GM19023 (cell line): Measurements from ENCODE around the gene CCDC3.

Source experiments
- ATAC-seq: cut with Tn5 transposase; IDR thresholded peaks from one replicate; pipeline ENCODE4 v1.9.1; 2021; ENCODE audit warnings: mild to moderate bottlenecking, moderate library complexity; ENCODE audit not compliant: unreplicated experiment

CCDC3 gene

DNA sequence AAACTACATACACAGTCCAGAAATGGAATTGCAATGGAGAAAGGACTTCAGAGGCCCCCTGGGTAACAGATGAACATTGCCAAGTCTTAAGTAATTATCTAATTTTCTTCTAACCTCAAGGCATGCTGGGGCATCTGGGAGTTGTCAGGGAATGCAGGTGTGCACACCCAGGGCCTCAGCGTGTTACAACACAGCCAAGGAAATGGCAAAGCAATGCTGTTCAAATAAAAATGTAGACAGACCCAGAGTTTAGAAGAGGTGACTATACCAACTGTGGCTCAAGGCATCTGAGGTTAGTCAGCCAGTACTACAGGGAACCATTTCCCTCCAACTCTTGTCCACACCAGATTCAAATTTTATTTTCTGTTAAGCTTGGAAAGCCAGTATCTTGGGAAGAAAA lies 73.6 kb downstream of the CCDC3 start:
- no peak for ATAC-seq

DNA sequence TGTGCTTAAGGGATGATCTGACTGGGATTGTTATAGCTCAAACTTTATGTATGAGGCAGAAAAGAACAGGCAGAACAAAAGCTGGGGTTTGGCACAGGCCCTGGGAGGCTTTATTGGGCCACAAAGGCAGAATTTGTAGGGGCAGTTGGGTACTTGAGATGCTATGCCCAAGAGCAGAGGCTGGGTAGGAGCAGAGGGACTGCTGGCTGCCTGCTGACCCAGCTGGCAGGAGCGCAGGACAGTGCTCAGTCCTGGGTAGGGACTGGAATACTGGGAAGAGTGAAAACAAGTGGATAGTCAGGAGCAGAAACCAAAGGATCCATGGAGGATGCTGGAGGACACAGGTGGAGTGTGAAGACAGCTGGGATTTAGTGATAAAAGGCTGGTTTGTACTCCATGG lies 75.7 kb downstream of the CCDC3 start:
- ATAC-seq = no peak

DNA sequence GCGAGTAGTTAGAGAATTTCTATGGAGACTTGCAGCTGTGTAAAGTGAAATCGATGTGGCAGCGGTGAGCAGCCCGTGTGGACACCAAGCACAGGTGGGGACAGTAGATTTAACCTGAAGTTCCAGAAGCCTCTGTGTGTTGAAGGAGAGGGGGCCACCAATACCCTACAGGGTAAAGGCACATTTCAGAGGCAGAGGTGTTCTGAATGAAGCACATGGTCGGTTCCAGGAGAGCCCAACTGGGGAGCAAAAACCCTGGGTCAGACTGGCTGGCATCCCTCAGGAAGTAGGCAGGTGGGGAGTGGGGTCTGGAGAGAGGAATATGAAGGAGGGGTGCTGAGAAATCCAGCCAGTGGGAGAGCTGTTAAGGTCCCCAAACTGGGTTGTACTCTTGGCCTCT lies 76.6 kb downstream of the CCDC3 start:
- no peak for ATAC-seq

DNA sequence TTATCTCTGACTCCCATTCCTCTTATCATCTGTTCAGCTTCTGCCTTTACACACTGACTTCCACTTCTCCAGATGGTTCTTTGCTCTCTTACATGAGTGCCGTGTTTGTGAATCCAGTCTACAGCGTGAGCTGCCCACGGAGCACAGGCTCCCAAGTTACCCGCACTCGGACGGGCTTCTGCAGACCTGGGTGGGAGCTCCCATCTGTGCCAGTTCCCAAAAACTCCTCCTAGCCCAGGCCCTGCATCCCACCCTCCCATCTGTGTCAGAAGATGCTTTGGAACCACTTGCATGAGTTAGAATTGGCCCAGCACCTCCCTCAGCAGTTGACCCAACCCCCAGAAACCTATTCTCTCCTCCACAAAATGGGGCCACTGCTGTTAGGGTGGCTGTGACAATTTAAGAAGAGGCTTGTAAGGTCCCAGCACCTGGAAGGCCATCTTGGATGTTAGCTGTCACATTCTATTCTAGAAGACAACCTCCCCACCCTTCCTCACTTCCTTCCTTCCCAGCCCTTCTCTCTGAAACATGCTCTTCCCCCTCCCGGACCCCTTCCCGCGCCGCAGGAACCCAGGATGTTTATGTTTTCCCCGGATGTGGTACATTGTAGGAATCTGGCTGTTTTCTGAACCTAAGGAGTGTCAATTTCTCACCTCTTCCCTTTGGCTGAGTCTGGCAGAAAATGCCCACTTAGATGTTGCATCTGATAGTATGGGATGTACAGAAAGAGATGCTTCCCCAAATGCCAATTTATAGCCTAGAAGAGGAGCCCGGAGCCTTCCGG lies 79.2 kb downstream of the CCDC3 start:
- ATAC-seq = no peak

- ATAC-seq = no peak
Measured at GRCh38 chr10:12921163-12921562, 80.3 kb downstream of the CCDC3 start.

DNA sequence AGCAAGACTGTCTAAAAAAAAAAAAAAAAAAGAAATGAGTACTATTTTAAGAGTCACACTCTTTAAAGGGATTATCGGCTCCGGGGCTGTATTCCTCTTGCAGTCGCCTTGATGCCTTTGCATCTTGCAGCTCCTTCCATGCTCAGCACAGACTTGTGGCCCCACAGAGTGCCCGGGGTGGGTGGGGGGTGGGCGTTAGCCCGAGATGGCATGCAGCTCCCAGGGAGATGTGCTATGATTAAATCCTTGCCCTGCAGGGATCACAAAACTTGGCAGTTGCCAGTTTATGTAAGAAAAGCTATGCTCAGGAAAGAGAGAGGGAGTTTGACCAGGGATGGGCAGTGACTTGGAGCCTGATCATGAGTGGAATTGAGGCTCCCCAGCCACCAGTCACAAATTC lies 81.9 kb downstream of the CCDC3 start:
- ATAC-seq = no peak

GRCh38 chr10:12916587-12916986 lies 84.9 kb downstream of the CCDC3 start:
- no peak for ATAC-seq

DNA sequence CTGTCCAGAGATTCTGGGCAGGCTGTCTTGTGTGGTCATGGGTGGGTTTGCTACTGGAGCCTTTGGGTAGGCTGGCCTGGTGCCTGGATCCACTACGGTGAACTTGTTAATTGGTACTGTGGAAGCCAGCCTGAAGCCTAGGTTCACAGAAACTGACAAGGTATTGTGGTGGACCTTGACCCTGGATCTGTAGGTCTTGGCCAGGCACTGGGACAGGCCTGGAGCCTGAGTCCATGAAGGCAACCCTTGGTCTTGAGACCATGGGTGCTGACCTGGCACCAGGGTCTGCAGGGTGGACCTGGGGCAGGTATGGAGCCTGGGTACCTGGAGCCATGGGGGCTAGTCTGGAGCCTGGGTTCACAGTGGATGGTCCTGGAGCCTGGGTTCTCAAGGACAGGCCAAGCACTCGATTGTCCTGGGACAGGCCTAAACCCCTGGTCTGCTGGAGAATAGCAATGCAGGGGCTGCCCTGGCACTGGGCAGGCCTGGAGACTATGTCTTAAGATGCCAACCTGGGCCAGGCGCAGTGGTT lies 85.8 kb downstream of the CCDC3 start:
- no peak for ATAC-seq

DNA sequence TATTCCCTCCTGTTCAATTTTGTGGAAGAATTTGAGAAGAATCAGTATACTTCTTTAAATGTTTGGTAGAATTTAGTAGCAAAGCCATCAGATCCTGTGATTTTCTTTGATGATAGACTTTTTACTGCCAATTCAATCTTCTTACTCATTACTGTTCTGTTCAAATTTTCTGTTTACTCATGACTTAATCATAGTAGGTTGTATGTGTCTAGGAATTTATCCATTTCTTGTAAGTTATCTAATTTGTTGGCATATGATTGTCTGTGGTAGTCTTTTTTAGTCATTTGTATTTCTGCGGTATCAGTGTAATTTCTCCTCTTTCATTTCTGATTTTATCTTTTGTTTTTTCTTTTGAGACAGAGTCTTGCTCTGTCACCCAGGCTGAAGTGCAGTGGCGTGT lies 87.4 kb downstream of the CCDC3 start:
- ATAC-seq = no peak

DNA sequence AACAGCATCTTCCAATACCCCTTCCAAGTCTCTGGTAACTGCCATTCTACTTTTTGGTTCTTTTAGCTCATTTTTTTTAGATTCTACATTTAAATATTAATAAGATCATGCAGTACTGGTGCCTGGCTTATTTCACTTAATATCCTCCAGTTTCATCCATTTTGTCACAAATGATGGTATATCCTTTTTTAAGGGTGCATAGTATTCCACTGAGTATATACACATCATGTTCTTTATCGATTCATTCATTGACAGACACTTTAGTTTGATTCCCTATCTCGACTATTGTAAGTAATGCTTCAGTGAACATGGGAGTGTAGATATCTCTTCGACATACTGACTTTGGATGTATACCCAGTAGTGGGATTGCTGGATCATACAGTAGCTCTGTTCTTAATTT lies 89.7 kb downstream of the CCDC3 start:
- no peak for ATAC-seq

DNA sequence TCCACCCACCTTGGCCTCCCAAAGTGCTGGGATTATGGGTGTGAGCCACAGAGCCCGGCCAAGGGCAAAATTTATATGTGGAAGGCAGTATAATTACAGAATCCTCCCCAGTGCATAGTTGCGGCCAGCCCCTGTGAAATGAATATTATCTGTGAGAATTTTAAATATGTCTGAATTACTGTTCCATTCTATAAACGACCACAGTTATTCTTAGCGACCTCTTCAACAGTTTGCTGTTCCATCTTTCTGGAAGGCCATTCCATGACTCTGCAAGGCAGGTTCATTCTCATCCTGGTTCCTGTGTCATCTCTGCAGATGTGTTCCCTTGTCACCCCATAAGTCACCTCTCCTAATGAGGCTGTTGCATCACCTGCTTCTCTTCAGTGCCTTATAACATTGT lies 90.7 kb downstream of the CCDC3 start:
- no peak for ATAC-seq

DNA sequence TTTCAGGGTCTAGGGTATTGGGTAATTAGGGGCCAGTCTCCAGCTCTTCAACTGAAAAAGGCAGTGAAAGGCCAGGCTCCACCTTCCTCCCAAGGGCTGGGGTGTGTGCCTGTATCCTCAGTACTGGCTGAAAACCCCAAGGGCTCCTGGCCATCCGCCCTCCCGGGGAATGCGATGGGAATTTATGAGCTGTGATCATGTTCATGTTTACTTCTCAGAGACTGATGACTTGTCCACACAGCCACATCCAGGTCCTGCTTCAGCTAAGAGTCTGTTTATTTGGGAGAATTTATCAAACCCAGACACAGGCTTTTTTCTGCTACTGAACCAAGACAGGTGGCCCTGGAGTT lies 91.7 kb downstream of the CCDC3 start:
- ATAC-seq = no peak

GRCh38 chr10:12909182-12909835 lies 92.2 kb downstream of the CCDC3 start:
- no peak for ATAC-seq

GRCh38 chr10:12908773-12909172 lies 92.7 kb downstream of the CCDC3 start:
- no peak for ATAC-seq

DNA sequence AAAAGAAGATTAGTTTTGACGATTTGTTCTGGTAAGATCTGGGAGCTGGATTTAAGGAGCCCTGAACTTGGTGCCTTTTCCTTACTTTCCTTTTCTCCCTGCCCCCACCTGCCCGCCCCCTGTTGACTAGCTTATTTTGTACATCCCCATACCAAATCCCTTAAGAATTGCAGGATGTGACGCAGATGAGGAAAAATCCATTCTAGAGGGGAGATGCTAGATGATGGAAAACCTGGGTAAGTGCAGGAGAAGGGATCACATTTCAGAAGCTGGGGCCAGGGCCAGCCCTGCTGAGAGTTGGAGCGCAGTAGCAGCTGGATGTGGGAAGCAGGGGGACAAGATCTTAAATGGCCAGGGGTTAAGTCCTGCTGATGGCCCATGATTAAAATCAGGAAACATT lies 93.9 kb downstream of the CCDC3 start:
- ATAC-seq = no peak

DNA sequence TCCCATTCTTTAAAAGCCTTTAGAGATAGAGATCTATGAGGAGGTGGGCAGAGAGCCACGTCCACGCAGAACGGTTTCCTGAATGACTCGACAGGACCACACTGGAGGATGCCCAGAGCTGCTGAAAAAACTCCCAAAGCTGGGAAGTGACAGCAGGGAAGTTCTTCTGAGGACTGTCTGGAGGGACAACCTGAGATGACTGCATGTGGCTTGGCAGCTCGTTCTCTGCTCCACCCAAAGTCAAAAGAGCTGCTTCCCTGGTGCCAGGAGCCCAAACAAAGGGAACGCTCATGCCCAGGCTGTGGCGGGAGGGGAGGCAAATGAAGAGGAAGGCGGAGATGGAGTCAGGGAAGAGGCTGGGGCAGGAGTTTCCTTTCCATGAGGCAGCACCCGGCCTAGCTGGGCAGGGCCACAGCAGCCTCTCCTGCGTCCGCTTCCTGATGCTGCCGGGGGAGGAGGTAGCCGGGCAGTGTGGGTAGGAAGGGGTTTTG lies 95.4 kb downstream of the CCDC3 start:
- ATAC-seq = no peak

- no peak for ATAC-seq
Measured at GRCh38 chr10:12905067-12905466, 96.4 kb downstream of the CCDC3 start.

- no peak for ATAC-seq
Measured at GRCh38 chr10:12902851-12903358, 98.6 kb downstream of the CCDC3 start.

GRCh38 chr10:12902135-12902572 lies 99.4 kb downstream of the CCDC3 start:
- ATAC-seq = no peak

GRCh38 chr10:12899546-12899945 lies 102.0 kb downstream of the CCDC3 start:
- ATAC-seq = no peak

- ATAC-seq = no peak
Measured at GRCh38 chr10:12898271-12898670, 103.2 kb downstream of the CCDC3 start.

DNA sequence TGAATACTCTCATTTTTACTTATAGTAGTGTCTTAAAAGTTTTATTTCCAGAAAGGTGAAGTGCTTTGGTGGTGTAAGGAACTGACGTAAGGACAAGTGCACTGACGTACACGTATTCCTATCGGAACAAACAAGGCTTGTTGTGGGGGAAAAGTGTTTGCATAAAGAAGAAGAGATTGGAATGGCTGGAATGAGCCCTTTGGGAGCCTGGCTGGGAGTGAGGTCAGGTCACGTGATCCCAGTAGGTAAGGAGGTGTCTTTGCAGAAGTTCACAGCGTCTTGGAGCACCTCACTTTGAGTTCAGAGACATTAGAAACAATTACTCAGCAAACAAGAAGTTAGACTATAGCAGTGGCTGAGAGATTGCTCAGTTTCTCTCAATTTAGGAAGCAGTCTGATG lies 104.2 kb downstream of the CCDC3 start:
- no peak for ATAC-seq
